ENCODE measurements around the gene MACROD2. TPM values are rescaled to one million over a fixed set of nuclear protein-coding genes. Genes with fewer than 3 reads are reported as not detected.

Gene MACROD2
- total RNA-seq, 1 donor from 2014 or later = 2.4 TPM

DNA sequence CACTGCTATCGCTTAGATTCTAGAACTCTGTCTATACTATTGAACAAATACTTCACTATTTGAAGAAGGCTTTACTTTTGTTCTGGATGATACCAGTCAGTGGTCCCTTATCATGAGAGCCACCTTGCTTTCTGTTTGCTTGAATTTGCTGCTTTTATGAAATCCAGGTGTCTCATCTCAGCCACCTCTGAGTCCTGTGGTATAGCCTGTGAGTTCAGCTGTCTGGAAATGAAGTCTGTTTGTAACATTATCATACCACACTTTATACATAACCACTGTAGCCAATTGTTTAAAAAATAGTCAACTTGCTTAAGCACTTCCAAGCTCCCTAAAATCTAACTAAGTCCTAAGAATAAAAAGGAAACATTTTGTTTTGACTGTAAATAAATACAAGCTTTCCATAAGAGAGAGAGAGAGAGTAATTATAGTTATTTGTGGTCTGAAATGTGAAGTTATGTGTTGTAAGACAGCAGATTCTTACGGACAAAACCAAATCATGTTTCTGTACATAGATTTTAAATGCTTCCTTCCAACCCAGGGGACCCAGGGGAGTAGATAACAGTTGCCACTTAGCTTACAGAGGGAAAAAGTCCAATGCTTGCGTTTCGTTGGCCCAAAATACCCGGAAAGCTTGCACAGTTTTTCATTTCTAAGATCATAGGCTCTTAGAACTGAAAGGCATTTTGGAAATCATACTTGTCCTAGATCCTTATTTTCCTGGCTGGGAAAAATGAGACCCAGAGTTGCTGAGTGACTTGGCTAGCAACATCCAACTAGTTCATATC, 1449.9 kb downstream of the MACROD2 start:
- no peak overlapping the region for H3K27ac Mint-ChIP-seq (ENCODE audit: unreplicated experiment)
- no peak for DNase-seq (ENCODE audit: low read depth)
- Histone ChIP-seq H3K9ac (ENCODE audit: low read length) (no peak overlapping the region), H3K27ac (ENCODE audit: low read depth, low read length) (no peak overlapping the region), H3K27me3 (ENCODE audit: insufficient read depth, low read length) (no peaks in the 10 kb centered on the region), H3K4me3 (ENCODE audit: insufficient read depth, low read depth, low read length) (no peak overlapping the region), H3K4me1 (ENCODE audit: insufficient read depth, low read length) (no peaks in the 10 kb centered on the region), H3K79me2 (ENCODE audit: insufficient read depth, low read length) (no peaks in the 10 kb centered on the region), H4K20me1 (ENCODE audit: insufficient read depth, low read length) (no peaks in the 10 kb centered on the region), H3K36me3 (ENCODE audit: insufficient read depth, low read length) (no peaks in the 10 kb centered on the region), H3K4me2 (ENCODE audit: low read length) (no peak overlapping the region), H2AFZ (ENCODE audit: low read depth, low read length) (no peak overlapping the region), H3K9me3 (ENCODE audit: insufficient read depth, low read depth, low read length) (no peaks in the 10 kb centered on the region)
- no peaks in the 10 kb centered on the region for H3K36me3 Mint-ChIP-seq (ENCODE audit: low read depth, unreplicated experiment)
- TF ChIP-seq CTCF (IDR thresholded peaks at IDR 0.05; ENCODE audit: insufficient read depth, low read depth, low read length) (no peak), EZH2 (IDR thresholded peaks at IDR 0.05; ENCODE audit: insufficient read depth, low read length) (no peak)
- no peaks in the 10 kb centered on the region for H3K27me3 Mint-ChIP-seq (ENCODE audit: low read depth, unreplicated experiment)
- no peak overlapping the region for H3K4me3 Mint-ChIP-seq (ENCODE audit: unreplicated experiment)
- H3K9me3 Mint-ChIP-seq (ENCODE audit: unreplicated experiment) = no peaks in the 10 kb centered on the region
- FAIRE-seq = no peak
- H3K4me1 Mint-ChIP-seq (ENCODE audit: low read depth, unreplicated experiment) = peaks cover 7% of the 10 kb centered on the region

DNA sequence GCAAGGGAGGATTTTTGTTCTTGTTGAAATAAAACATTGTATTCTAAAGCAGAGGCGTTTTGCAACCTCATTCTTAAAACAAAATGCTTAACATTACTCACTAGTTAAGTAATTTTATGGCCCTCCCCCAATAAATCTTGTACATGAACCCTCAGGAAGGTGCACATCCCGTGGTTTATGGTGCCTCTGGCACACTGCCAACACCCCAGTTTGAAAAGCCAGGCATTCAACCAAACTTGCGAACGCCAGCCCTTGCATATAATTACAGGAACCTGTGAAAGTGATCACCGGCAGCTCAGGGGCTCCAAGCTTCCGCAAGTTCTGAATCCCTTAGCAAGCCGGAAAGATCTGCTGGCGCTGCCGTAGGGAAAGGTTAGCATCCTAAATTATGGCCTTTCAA, 1451.1 kb downstream of the MACROD2 start:
- Mint-ChIP-seq H3K36me3 (ENCODE audit: low read depth, unreplicated experiment) (no peaks in the 10 kb centered on the region), H3K27ac (ENCODE audit: unreplicated experiment) (no peak overlapping the region), H3K4me3 (ENCODE audit: unreplicated experiment) (no peak overlapping the region), H3K27me3 (ENCODE audit: low read depth, unreplicated experiment) (no peaks in the 10 kb centered on the region), H3K4me1 (ENCODE audit: low read depth, unreplicated experiment) (peaks cover 7% of the 10 kb centered on the region), H3K9me3 (ENCODE audit: unreplicated experiment) (no peaks in the 10 kb centered on the region)
- no peaks in the 10 kb centered on the region for H4K20me1 ChIP-seq (ENCODE audit: insufficient read depth, low read length)
- no peaks in the 10 kb centered on the region for H3K79me2 ChIP-seq (ENCODE audit: insufficient read depth, low read length)
- no peak overlapping the region for H3K4me3 ChIP-seq (ENCODE audit: insufficient read depth, low read depth, low read length)
- TF ChIP-seq EZH2 (IDR thresholded peaks at IDR 0.05; ENCODE audit: insufficient read depth, low read length) (no peak), CTCF (IDR thresholded peaks at IDR 0.05; ENCODE audit: insufficient read depth, low read depth, low read length) (no peak)
- no peaks in the 10 kb centered on the region for H3K27me3 ChIP-seq (ENCODE audit: insufficient read depth, low read length)
- H3K9me3 ChIP-seq (ENCODE audit: insufficient read depth, low read depth, low read length) = no peaks in the 10 kb centered on the region
- FAIRE-seq (no peak), DNase-seq (ENCODE audit: low read depth) (no peak)
- H2AFZ ChIP-seq (ENCODE audit: low read depth, low read length) = no peak overlapping the region
- no peak overlapping the region for H3K4me2 ChIP-seq (ENCODE audit: low read length)
- no peak overlapping the region for H3K27ac ChIP-seq (ENCODE audit: low read depth, low read length)
- H3K9ac ChIP-seq (ENCODE audit: low read length) = no peak overlapping the region
- no peaks in the 10 kb centered on the region for H3K4me1 ChIP-seq (ENCODE audit: insufficient read depth, low read length)
- no peaks in the 10 kb centered on the region for H3K36me3 ChIP-seq (ENCODE audit: insufficient read depth, low read length)

DNA sequence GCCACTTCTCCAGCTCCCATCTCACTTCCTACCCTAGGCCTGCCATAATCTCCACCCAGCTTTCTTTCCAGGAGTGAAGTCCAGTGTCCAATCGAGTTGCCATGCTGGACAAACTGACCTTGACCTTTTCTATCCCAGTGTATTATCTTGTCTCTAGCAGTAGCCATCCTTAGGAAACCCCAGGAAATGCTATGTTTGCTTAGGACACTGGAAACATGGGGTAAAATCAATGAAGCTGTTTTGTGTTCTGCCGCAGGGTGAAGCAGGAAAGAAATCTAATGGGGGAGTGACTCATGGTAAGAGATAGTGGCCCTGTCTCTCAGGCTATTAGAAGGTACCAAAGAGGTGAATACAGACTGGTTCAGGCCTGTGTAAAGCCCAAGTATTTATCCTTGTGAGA, 1452.2 kb downstream of the MACROD2 start:
- FAIRE-seq = no peak
- Histone ChIP-seq H3K4me2 (ENCODE audit: low read length) (no peak overlapping the region), H2AFZ (ENCODE audit: low read depth, low read length) (no peak overlapping the region), H3K36me3 (ENCODE audit: insufficient read depth, low read length) (no peaks in the 10 kb centered on the region), H4K20me1 (ENCODE audit: insufficient read depth, low read length) (no peaks in the 10 kb centered on the region), H3K79me2 (ENCODE audit: insufficient read depth, low read length) (no peaks in the 10 kb centered on the region), H3K27me3 (ENCODE audit: insufficient read depth, low read length) (no peaks in the 10 kb centered on the region), H3K27ac (ENCODE audit: low read depth, low read length) (no peak overlapping the region), H3K9me3 (ENCODE audit: insufficient read depth, low read depth, low read length) (no peaks in the 10 kb centered on the region), H3K9ac (ENCODE audit: low read length) (no peak overlapping the region), H3K4me3 (ENCODE audit: insufficient read depth, low read depth, low read length) (no peak overlapping the region), H3K4me1 (ENCODE audit: insufficient read depth, low read length) (no peaks in the 10 kb centered on the region)
- TF ChIP-seq CTCF (IDR thresholded peaks at IDR 0.05; ENCODE audit: insufficient read depth, low read depth, low read length) (no peak), EZH2 (IDR thresholded peaks at IDR 0.05; ENCODE audit: insufficient read depth, low read length) (no peak)
- no peaks in the 10 kb centered on the region for H3K36me3 Mint-ChIP-seq (ENCODE audit: low read depth, unreplicated experiment)
- DNase-seq (ENCODE audit: low read depth) = no peak
- H3K4me1 Mint-ChIP-seq (ENCODE audit: low read depth, unreplicated experiment) = peaks cover 7% of the 10 kb centered on the region
- no peaks in the 10 kb centered on the region for H3K27me3 Mint-ChIP-seq (ENCODE audit: low read depth, unreplicated experiment)
- no peaks in the 10 kb centered on the region for H3K9me3 Mint-ChIP-seq (ENCODE audit: unreplicated experiment)
- no peak overlapping the region for H3K27ac Mint-ChIP-seq (ENCODE audit: unreplicated experiment)
- H3K4me3 Mint-ChIP-seq (ENCODE audit: unreplicated experiment) = no peak overlapping the region
